ENCODE results near the gene POC1A. TPM values are rescaled to one million over a fixed set of nuclear protein-coding genes. Genes with fewer than 3 reads are reported as not detected.

POC1A gene
- total RNA-seq, 1 experiment from 2014 or later: 25.7 TPM

GRCh38 chr3:52182691-52183090 lies 28.5 kb upstream of the POC1A start:
- Histone ChIP-seq H3K27ac (ENCODE audit: low read length) (no peak overlapping the region), H3K36me3 (ENCODE audit: control insufficient read depth, insufficient read depth, low read length) (no peaks in the 10 kb centered on the region), H3K9me3 (ENCODE audit: control insufficient read depth, insufficient read depth, low read depth, low read length) (no peaks in the 10 kb centered on the region), H3K27me3 (ENCODE audit: control insufficient read depth, insufficient read depth, low read length) (no peaks in the 10 kb centered on the region), H3K4me1 (ENCODE audit: control insufficient read depth, insufficient read depth, low read length) (no peaks in the 10 kb centered on the region), H3K4me3 (ENCODE audit: low read depth in 2 of 2, low read length in 2 of 2) (no peak overlapping the region)
- in situ Hi-C loops (cut with HindIII; ENCODE audit: low pct_unique_long_range_greater_than_20kb, low sequenced_read_pairs): no loop called here
- ATAC-seq: no peak
- BruUV-seq (replicated peaks): no TSS peak
- intact Hi-C loops (cut with micrococcal nuclease; ENCODE audit: unreplicated experiment): no loop called here
- CTCF ChIA-PET: no interaction called here
- TF ChIP-seq CTCF (IDR thresholded peaks at IDR 0.05) (no peak), REST (IDR thresholded peaks at IDR 0.05; ENCODE audit: insufficient read depth in 1 of 2, low read depth in 2 of 2, low read length in 1 of 2) (no peak), SIN3A (IDR thresholded peaks at IDR 0.05; ENCODE audit: borderline replicate concordance, insufficient read depth, low read depth, low read length) (no peak), TCF7L2 (IDR thresholded peaks at IDR 0.05; ENCODE audit: low read depth, low read length) (no peak), POLR2AphosphoS5 (IDR thresholded peaks at IDR 0.05; ENCODE audit: low read depth, low read length) (no peak)
- POLR2A ChIA-PET: interaction anchor here (0.6 kb wide), 1 partner anchor 219 kb away, joined by 4 read pairs; no protein-coding TSS in a partner anchor
- no peak for DNase-seq (ENCODE audit: low read depth, low spot score)

- Histone ChIP-seq H3K4me1 (ENCODE audit: control insufficient read depth, insufficient read depth, low read length) (no peaks in the 10 kb centered on the region), H3K36me3 (ENCODE audit: control insufficient read depth, insufficient read depth, low read length) (no peaks in the 10 kb centered on the region), H3K27me3 (ENCODE audit: control insufficient read depth, insufficient read depth, low read length) (no peaks in the 10 kb centered on the region), H3K27ac (ENCODE audit: low read length) (no peak overlapping the region), H3K4me3 (ENCODE audit: low read depth in 2 of 2, low read length in 2 of 2) (no peak overlapping the region), H3K9me3 (ENCODE audit: control insufficient read depth, insufficient read depth, low read depth, low read length) (no peaks in the 10 kb centered on the region)
- in situ Hi-C loops (cut with HindIII; ENCODE audit: low pct_unique_long_range_greater_than_20kb, low sequenced_read_pairs) (no loop called here), intact Hi-C loops (cut with micrococcal nuclease; ENCODE audit: unreplicated experiment) (no loop called here)
- POLR2A ChIA-PET: no interaction called here
- DNase-seq (ENCODE audit: low read depth, low spot score) (no peak), ATAC-seq (no peak)
- CTCF ChIA-PET: no interaction called here
- TF ChIP-seq TCF7L2 (IDR thresholded peaks at IDR 0.05; ENCODE audit: low read depth, low read length): no peak
- TF ChIP-seq SIN3A (IDR thresholded peaks at IDR 0.05; ENCODE audit: borderline replicate concordance, insufficient read depth, low read depth, low read length): no peak
- no peak for TF ChIP-seq POLR2AphosphoS5 (IDR thresholded peaks at IDR 0.05; ENCODE audit: low read depth, low read length)
- no peak for TF ChIP-seq CTCF (IDR thresholded peaks at IDR 0.05)
- TF ChIP-seq REST (IDR thresholded peaks at IDR 0.05; ENCODE audit: insufficient read depth in 1 of 2, low read depth in 2 of 2, low read length in 1 of 2): no peak
- no TSS peak for BruUV-seq (replicated peaks)
These were observed 28.0 kb upstream of the POC1A start for GRCh38 chr3:52182196-52182595.

Data from Panc1 (cell line).